GM12878 (cell line): ENCODE results near the gene EPHA1. TPM values are rescaled to one million over a fixed set of nuclear protein-coding genes. Genes with fewer than 3 reads are reported as not detected.

Source experiments
- ATAC-seq: fragments of 200-7000 bp; cut with Tn5 transposase; 3 replicates; pipeline ENCODE4 v1.9.1; 2020; ENCODE audit warnings: mild to moderate bottlenecking, moderate library complexity
- BruUV-seq: library from RNA; stranded (reverse); fragments of 400-500 nt; replicated peaks from 2 replicates; lab custom pipeline; 2021; lab: Mats Ljungman, UMichigan
- CTCF ChIA-PET: fragments of 300-600 bp; sonication (Branson Sonifier 250); formaldehyde crosslinking; extraction: SDS; loops from one replicate; lab custom pipeline; 2021; ENCODE audit warnings: inconsistent platforms; lab: Yijun Ruan, JAX
- POLR2A ChIA-PET: fragments of 350-600 bp; formaldehyde crosslinking; extraction: SDS; loops from one replicate; lab custom pipeline; 2021; ENCODE audit warnings: inconsistent platforms; lab: Charles Lee
- RAD21 ChIA-PET: fragments of 300-600 bp; sonication (Branson Sonifier 250); formaldehyde crosslinking; loops from one replicate; lab custom pipeline; 2023; ENCODE audit warnings: antibody characterized with exemption; ENCODE audit not compliant: unreplicated experiment; lab: Charles Lee
- SMC1A ChIA-PET: fragments of 300-600 bp; sonication (Branson Sonifier 250); formaldehyde crosslinking; loops from one replicate; lab custom pipeline; 2023; ENCODE audit not compliant: unreplicated experiment, uncharacterized antibody; lab: Charles Lee
- DNase-seq: peaks from one replicate; pipeline ENCODE4 v3.0.0-alpha.2; 2011; ENCODE audit warnings: low read depth, low spot score
- FAIRE-seq: peaks from 3 replicates; lab custom pipeline; 2011; peaks lifted over from hg19 to GRCh38; lab: Jason Lieb, UNC
- H2AFZ ChIP-seq: 2 replicates; pipeline ENCODE4 v1.6.0; 2011; ENCODE audit warnings: low read depth, low read length, control low read depth; ENCODE audit not compliant: control insufficient read depth
- H3K27ac ChIP-seq: 2 replicates; pipeline ENCODE4 v1.5.1; 2011; ENCODE audit warnings: control low read depth; ENCODE audit not compliant: control insufficient read depth, insufficient read depth
- H3K27me3 ChIP-seq, 2 experiments: replicated peaks in 1 of 2; 2 replicates each; pipeline versions ENCODE4 v1.6.0 to v1.6.1; 2011; ENCODE audit warnings: low read length in 1 of 2; ENCODE audit not compliant: control insufficient read depth in 2 of 2, insufficient read depth in 2 of 2
- H3K36me3 ChIP-seq, 2 experiments: 2 replicates each; pipeline ENCODE4 v1.5.1; 2011; ENCODE audit warnings: low read length in 1 of 2; ENCODE audit not compliant: control insufficient read depth in 2 of 2, insufficient read depth in 2 of 2
- H3K4me1 ChIP-seq: 2 replicates; pipeline ENCODE4 v1.6.1; 2011; ENCODE audit warnings: mild to moderate bottlenecking, low read length, moderate library complexity, mixed read lengths; ENCODE audit not compliant: control insufficient read depth, insufficient read depth
- H3K4me2 ChIP-seq: 2 replicates; pipeline ENCODE4 v1.6.0; 2011; ENCODE audit warnings: control low read depth; ENCODE audit not compliant: control insufficient read depth, insufficient read depth
- H3K4me3 ChIP-seq: fragments of 200-600 bp; sonication (generic); 2 replicates; pipeline ENCODE4 v1.5.1; 2016
- H3K79me2 ChIP-seq: 2 replicates; pipeline ENCODE4 v1.6.0; 2011; ENCODE audit warnings: low read length; ENCODE audit not compliant: control insufficient read depth, insufficient read depth
- H3K9ac ChIP-seq: 2 replicates; pipeline ENCODE4 v1.8.0; 2011; ENCODE audit warnings: low read length, control low read depth, mixed read lengths; ENCODE audit not compliant: control insufficient read depth, insufficient read depth
- H3K9me3 ChIP-seq: replicated peaks from 3 replicates; pipeline ENCODE4 v1.5.1; 2011; ENCODE audit warnings: mild to moderate bottlenecking, low read length; ENCODE audit not compliant: control insufficient read depth, insufficient read depth
- H4K20me1 ChIP-seq: 2 replicates; pipeline ENCODE4 v1.6.0; 2011; ENCODE audit not compliant: control insufficient read depth, insufficient read depth
- IRF4 ChIP-seq: IDR thresholded peaks from 2 replicates; pipeline ENCODE4 v1.6.1; 2011; ENCODE audit warnings: low read depth, low read length
- NFYA ChIP-seq: IDR thresholded peaks from 2 replicates; pipeline ENCODE4 v1.6.1; 2011; ENCODE audit warnings: low read depth, mild to moderate bottlenecking, low read length, improper control_type of control experiment, borderline replicate concordance
- RELB ChIP-seq: fragments of 450-650 bp; IDR thresholded peaks from 2 replicates; pipeline ENCODE4 v1.6.1; 2017; ENCODE audit warnings: low read depth, mild to moderate bottlenecking, moderate library complexity
- WGBS: methylation state at CpG from one replicate; pipeline ENCODE4 v1.1.6; 2016; ENCODE audit warnings: low lambda C conversion rate; ENCODE audit not compliant: insufficient replicate concordance, insufficient coverage; ENCODE audit errors: missing lambda C conversion rate; 5-methylcytosine and 5-hydroxymethylcytosine counted together
- in situ Hi-C: fragments of 300-500 bp; cut with MboI; formaldehyde crosslinking; loops from 9 replicates; pipeline ENCODE4 v1.14.3; 2018; ENCODE audit warnings: mixed read lengths
- intact Hi-C: fragments of 100-400 bp; cut with micrococcal nuclease; formaldehyde crosslinking; loops from one replicate; pipeline ENCODE4 v1.14.2; 2022; ENCODE audit not compliant: unreplicated experiment
- polyA plus RNA-seq, 11 experiments: library from polyadenylated mRNA; depleted of rRNA in 4 of 11; unstranded in 6 of 11; stranded (reverse) in 5 of 11; fragments of >200 nt; fragmentation: Nextera tagmentation in 4 of 11; fragmentation: Illumina TruSeq in 1 of 11; extraction: Ambion mirVana in 4 of 11; extraction: Trizol in 1 of 11; gene quantifications; 1 replicate in 1 of 11; 2 replicates in 10 of 11; pipeline versions ENCODE4 v1.2.1 to v1.2.3, GENCODE V29; 2011 to 2016; ENCODE audit warnings: inconsistent platforms in 2 of 11, missing spikeins in 2 of 11, low read depth in 1 of 11
- total RNA-seq, 4 experiments: library from RNA; depleted of rRNA in 3 of 4; stranded (reverse); fragments of >200 nt in 3 of 4; fragmentation: Illumina TruSeq in 1 of 4; extraction: Trizol in 1 of 4; gene quantifications; 2 replicates each; pipeline versions ENCODE4 v1.2.1 to v1.2.3, GENCODE V29; 2013 to 2021

Gene EPHA1
- total and polyA plus RNA-seq, 10 of the 15 experiments (the other 5 are each of a cell fraction or from before 2014, with no cell fraction given): 0.11 to 0.35 (median 0.24) TPM; not detected in 6

GRCh38 chr7:143372070-143372469, 36.6 kb downstream of the EPHA1 start:
- ChIA-PET SMC1A (interaction anchor here (0.6 to 2.6 kb wide), 2 partner anchors 8 to 131 kb away, joined by 3 to 7 read pairs; no protein-coding TSS in a partner anchor), CTCF (interaction anchor here (1.0 to 1.5 kb wide), 3 partner anchors 12 to 131 kb away, joined by 3 to 4 read pairs (median 3); no protein-coding TSS in a partner anchor)

More at GRCh38 chr7:143372070-143372469, 36.6 kb downstream of the EPHA1 start:
- H3K27ac ChIP-seq: no peak overlapping the region
- H3K4me3 ChIP-seq: no peak overlapping the region
- peak; percentile 24; the same call in 1 of the 3 replicates for ATAC-seq
- RAD21 ChIA-PET: interaction anchor here (1.1 kb wide), 1 partner anchor 35 kb away, joined by 3 read pairs; no protein-coding TSS in a partner anchor
- no peaks in the 10 kb centered on the region for H3K79me2 ChIP-seq
- TF ChIP-seq RELB (no peak), IRF4 (no peak), NFYA (no peak)
- no peak for DNase-seq
- no peak for FAIRE-seq
- WGBS: 6% methylated on average over 4 of the region's 4 CpGs
- no peak overlapping the region for H3K4me2 ChIP-seq
- no peaks in the 10 kb centered on the region for H4K20me1 ChIP-seq
- no peak overlapping the region for H2AFZ ChIP-seq
- POLR2A ChIA-PET: no interaction called here
- no peaks in the 10 kb centered on the region for H3K9me3 ChIP-seq
- in situ Hi-C loops: no loop called here
- H3K27me3 ChIP-seq: no peaks in the 10 kb centered on the region; a peak in 2 of 4 replicates
- no TSS peak for BruUV-seq
- H3K4me1 ChIP-seq: peaks cover 4% of the 10 kb centered on the region
- no peak overlapping the region for H3K9ac ChIP-seq
- intact Hi-C loops: no loop called here
- H3K36me3 ChIP-seq: no peaks in the 10 kb centered on the region
